Measurements from ENCODE around the gene ADAM19.
"Not testable (repeated sequence)": the region's sequence is repeated elsewhere in the genome, so short reads cannot be mapped to it uniquely, and the experiment has no call there.

The ADAM19 gene

GRCh38 chr5:157485811-157486210 lies 89.8 kb downstream of the ADAM19 start:
- no peaks in the 10 kb centered on the region for H3K27me3 ChIP-seq (ENCODE audit: insufficient read depth, low read length, poor library complexity, severe bottlenecking)
- H3K79me2 ChIP-seq (ENCODE audit: insufficient read depth, low read length) = no peaks in the 10 kb centered on the region
- H3K9me3 ChIP-seq (ENCODE audit: insufficient read depth, low read depth, low read length) = no peaks in the 10 kb centered on the region
- H3K9me2 ChIP-seq (replicated peaks; ENCODE audit: low read depth, low read length) = no peaks in the 10 kb centered on the region
- H3F3A ChIP-seq (ENCODE audit: low read depth) = no peaks in the 10 kb centered on the region
- TF ChIP-seq CTCF (conservative IDR thresholded peaks at IDR 0.05; ENCODE audit: low read length) (no peak), EZH2phosphoT487 (IDR thresholded peaks at IDR 0.05; ENCODE audit: borderline replicate concordance) (no peak)
- no peaks in the 10 kb centered on the region for H4K20me1 ChIP-seq (ENCODE audit: insufficient read depth, low read length, poor library complexity, severe bottlenecking)
- H3K4me1 ChIP-seq (ENCODE audit: insufficient read depth, low read length, poor library complexity, severe bottlenecking) = no peaks in the 10 kb centered on the region
- no peak overlapping the region for H3K4me3 ChIP-seq (ENCODE audit: low read length, poor library complexity, severe bottlenecking)
- no peak overlapping the region for H2AFZ ChIP-seq (ENCODE audit: low read length)
- H3K9ac ChIP-seq (ENCODE audit: low read depth, low read length, poor library complexity, severe bottlenecking) = no peak overlapping the region
- H3K4me2 ChIP-seq (ENCODE audit: low read depth, low read length, poor library complexity, severe bottlenecking) = no peak overlapping the region
- H3K36me3 ChIP-seq (ENCODE audit: insufficient read depth, low read length) = no peaks in the 10 kb centered on the region

GRCh38 chr5:157485340-157485739 lies 90.2 kb downstream of the ADAM19 start:
- Histone ChIP-seq H4K20me1 (ENCODE audit: insufficient read depth, low read length, poor library complexity, severe bottlenecking) (no peaks in the 10 kb centered on the region), H2AFZ (ENCODE audit: low read length) (no peak overlapping the region), H3K4me3 (ENCODE audit: low read length, poor library complexity, severe bottlenecking) (no peak overlapping the region), H3K9ac (ENCODE audit: low read depth, low read length, poor library complexity, severe bottlenecking) (no peak overlapping the region), H3K9me3 (ENCODE audit: insufficient read depth, low read depth, low read length) (no peaks in the 10 kb centered on the region), H3K79me2 (ENCODE audit: insufficient read depth, low read length) (no peaks in the 10 kb centered on the region), H3K4me1 (ENCODE audit: insufficient read depth, low read length, poor library complexity, severe bottlenecking) (no peaks in the 10 kb centered on the region), H3K9me2 (replicated peaks; ENCODE audit: low read depth, low read length) (no peaks in the 10 kb centered on the region), H3K36me3 (ENCODE audit: insufficient read depth, low read length) (no peaks in the 10 kb centered on the region), H3K27me3 (ENCODE audit: insufficient read depth, low read length, poor library complexity, severe bottlenecking) (no peaks in the 10 kb centered on the region), H3K4me2 (ENCODE audit: low read depth, low read length, poor library complexity, severe bottlenecking) (no peak overlapping the region), H3F3A (ENCODE audit: low read depth) (no peaks in the 10 kb centered on the region)
- no peak for TF ChIP-seq EZH2phosphoT487 (IDR thresholded peaks at IDR 0.05; ENCODE audit: borderline replicate concordance)
- TF ChIP-seq CTCF (conservative IDR thresholded peaks at IDR 0.05; ENCODE audit: low read length) = no peak

- Histone ChIP-seq H3K36me3 (ENCODE audit: insufficient read depth, low read length) (no peaks in the 10 kb centered on the region), H3K4me1 (ENCODE audit: insufficient read depth, low read length, poor library complexity, severe bottlenecking) (no peaks in the 10 kb centered on the region), H3K79me2 (ENCODE audit: insufficient read depth, low read length) (no peaks in the 10 kb centered on the region), H3F3A (ENCODE audit: low read depth) (no peaks in the 10 kb centered on the region), H4K20me1 (ENCODE audit: insufficient read depth, low read length, poor library complexity, severe bottlenecking) (no peaks in the 10 kb centered on the region), H3K9me2 (replicated peaks; ENCODE audit: low read depth, low read length) (no peaks in the 10 kb centered on the region), H3K9me3 (ENCODE audit: insufficient read depth, low read depth, low read length) (no peaks in the 10 kb centered on the region), H3K4me2 (ENCODE audit: low read depth, low read length, poor library complexity, severe bottlenecking) (no peak overlapping the region), H3K4me3 (ENCODE audit: low read length, poor library complexity, severe bottlenecking) (no peak overlapping the region), H3K27me3 (ENCODE audit: insufficient read depth, low read length, poor library complexity, severe bottlenecking) (no peaks in the 10 kb centered on the region), H2AFZ (ENCODE audit: low read length) (no peak overlapping the region), H3K9ac (ENCODE audit: low read depth, low read length, poor library complexity, severe bottlenecking) (no peak overlapping the region)
- TF ChIP-seq CTCF (conservative IDR thresholded peaks at IDR 0.05; ENCODE audit: low read length) (no peak), EZH2phosphoT487 (IDR thresholded peaks at IDR 0.05; ENCODE audit: borderline replicate concordance) (no peak)
These were observed 90.8 kb downstream of the ADAM19 start for GRCh38 chr5:157484768-157485167.

- H4K20me1 ChIP-seq (ENCODE audit: insufficient read depth, low read length, poor library complexity, severe bottlenecking); H3K9ac ChIP-seq (ENCODE audit: low read depth, low read length, poor library complexity, severe bottlenecking); H3K27me3 ChIP-seq (ENCODE audit: insufficient read depth, low read length, poor library complexity, severe bottlenecking); H3K9me3 ChIP-seq (ENCODE audit: insufficient read depth, low read depth, low read length); H3K36me3 ChIP-seq (ENCODE audit: insufficient read depth, low read length); H3K4me2 ChIP-seq (ENCODE audit: low read depth, low read length, poor library complexity, severe bottlenecking); H3K4me3 ChIP-seq (ENCODE audit: low read length, poor library complexity, severe bottlenecking); H3K4me1 ChIP-seq (ENCODE audit: insufficient read depth, low read length, poor library complexity, severe bottlenecking); H3K79me2 ChIP-seq (ENCODE audit: insufficient read depth, low read length); H2AFZ ChIP-seq (ENCODE audit: low read length); H3F3A ChIP-seq (ENCODE audit: low read depth); H3K9me2 ChIP-seq (replicated peaks; ENCODE audit: low read depth, low read length): not testable (repeated sequence)
These were observed 92.9 kb downstream of the ADAM19 start for GRCh38 chr5:157482702-157483101.

Data from Loucy (cell line).